HG03575 (cell line): ENCODE measurements around the gene BAX.

Source experiments
- ATAC-seq: cut with Tn5 transposase; IDR thresholded peaks from one replicate; pipeline ENCODE4 v1.9.1; 2021; ENCODE audit not compliant: unreplicated experiment, insufficient number of reproducible peaks, low FRiP score; ENCODE audit errors: extremely low read depth

Gene BAX

GRCh38 chr19:48970139-48970766 is 15.6 kb downstream of the BAX start:
- no peak for ATAC-seq

GRCh38 chr19:48970923-48971395 is 16.3 kb downstream of the BAX start:
- no peak for ATAC-seq

- ATAC-seq: no peak
Measured at GRCh38 chr19:48975947-48976847, 21.5 kb downstream of the BAX start.

- ATAC-seq: no peak
Measured at GRCh38 chr19:48977061-48977460, 22.4 kb downstream of the BAX start.

DNA sequence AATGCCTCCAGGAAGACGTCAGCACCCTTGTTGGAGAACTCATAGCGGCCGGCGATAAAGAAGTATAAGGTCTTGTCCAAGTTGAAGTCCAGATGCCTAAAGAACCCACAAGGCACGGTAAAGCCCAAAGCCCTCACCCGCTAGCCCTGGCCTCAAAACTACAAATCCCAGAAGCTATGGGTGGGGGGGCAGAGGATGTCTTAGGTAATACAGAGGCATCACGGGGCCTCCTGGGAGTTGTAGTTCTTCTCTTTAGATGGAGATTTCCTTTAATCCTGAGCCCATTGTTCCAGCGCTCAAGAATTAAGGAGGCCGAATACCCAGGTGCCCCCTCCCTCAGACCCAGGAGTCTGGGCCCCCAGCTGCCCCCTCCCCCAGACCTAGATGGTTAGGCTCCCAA is 27.6 kb downstream of the BAX start:
- ATAC-seq: no peak

DNA sequence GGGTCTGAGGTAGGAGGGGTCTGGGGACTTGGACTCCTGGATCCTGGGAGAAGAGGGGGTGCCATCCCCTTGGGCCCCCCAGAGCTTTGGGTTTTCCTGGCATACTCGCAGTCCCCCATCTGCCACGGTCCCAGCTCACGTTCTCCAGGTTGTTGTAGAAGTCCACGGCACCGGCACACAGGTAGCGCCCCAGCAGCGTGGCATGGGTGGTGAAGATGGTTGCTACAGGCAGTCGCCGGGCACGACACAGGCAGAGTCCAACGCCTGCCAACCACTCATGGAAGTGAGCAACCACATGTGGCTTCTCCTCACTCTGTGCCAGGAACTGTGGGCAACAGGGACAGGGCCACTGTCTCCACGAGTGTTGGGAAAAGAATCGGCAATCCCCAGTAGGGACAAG is 31.0 kb downstream of the BAX start:
- no peak for ATAC-seq

DNA sequence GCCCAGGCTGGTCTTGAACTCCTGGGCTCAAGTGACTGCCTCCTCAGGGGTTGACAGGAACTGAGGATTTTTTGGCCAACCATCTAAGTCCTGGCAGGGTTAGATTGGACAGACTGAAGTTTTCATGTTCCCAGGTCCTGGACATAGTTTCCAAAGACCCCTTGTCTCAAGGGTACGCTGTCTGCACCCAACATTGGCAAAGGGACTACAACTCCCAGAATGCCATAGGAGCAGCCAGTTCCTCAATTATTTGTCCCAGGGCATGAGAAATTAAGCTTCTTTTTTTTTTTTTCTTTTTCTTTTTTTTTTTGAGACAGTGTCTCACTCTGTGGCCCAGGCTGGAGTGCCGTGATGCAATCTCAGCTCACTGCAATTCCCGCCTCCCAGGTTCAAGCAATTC is 31.5 kb downstream of the BAX start:
- ATAC-seq: no peak

- ATAC-seq: no peak
Measured at GRCh38 chr19:48987323-48987722, 32.6 kb downstream of the BAX start.

DNA sequence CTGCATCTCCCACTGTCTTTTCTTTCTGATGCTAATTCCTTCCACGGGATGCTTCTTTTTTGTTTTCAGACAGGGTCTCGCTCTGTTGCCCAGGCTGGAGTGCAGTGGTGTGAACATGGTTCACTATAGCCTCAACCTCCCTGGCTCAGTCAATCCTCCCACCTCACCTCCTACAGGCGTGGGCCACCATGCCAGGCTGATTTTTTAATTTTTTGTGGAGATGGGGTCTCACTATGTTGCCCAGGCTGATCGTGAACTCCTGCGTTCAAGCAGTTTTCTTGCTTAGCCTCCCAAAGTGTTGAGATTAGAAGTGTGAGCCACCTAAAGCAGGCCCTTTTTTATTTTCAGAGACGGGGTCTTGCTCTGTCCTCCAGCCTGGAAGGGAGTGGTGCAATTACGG is 33.6 kb downstream of the BAX start:
- ATAC-seq: no peak

- no peak for ATAC-seq
Measured at GRCh38 chr19:48988860-48989259, 34.2 kb downstream of the BAX start.

- ATAC-seq: no peak
Measured at GRCh38 chr19:48989701-48990291, 35.1 kb downstream of the BAX start.

DNA sequence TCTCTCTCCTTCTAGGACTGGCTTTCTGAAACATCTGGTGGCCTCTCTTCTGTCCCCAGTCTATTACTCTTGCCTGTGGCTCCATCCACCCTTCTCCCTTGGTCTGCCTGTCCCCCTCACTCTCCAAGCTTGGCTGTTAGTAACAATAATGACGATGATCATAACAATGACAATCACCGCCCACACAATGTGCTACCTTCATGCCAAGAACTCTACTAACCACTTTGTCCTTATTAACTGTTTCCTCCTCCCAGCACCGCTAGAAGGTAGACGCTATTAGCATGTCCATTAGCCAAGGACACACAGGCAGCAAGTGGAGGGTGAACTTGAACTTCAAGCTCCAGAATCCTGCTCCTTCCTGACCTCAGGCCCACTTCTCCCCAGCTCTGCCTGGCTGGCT is 35.7 kb downstream of the BAX start:
- no peak for ATAC-seq

DNA sequence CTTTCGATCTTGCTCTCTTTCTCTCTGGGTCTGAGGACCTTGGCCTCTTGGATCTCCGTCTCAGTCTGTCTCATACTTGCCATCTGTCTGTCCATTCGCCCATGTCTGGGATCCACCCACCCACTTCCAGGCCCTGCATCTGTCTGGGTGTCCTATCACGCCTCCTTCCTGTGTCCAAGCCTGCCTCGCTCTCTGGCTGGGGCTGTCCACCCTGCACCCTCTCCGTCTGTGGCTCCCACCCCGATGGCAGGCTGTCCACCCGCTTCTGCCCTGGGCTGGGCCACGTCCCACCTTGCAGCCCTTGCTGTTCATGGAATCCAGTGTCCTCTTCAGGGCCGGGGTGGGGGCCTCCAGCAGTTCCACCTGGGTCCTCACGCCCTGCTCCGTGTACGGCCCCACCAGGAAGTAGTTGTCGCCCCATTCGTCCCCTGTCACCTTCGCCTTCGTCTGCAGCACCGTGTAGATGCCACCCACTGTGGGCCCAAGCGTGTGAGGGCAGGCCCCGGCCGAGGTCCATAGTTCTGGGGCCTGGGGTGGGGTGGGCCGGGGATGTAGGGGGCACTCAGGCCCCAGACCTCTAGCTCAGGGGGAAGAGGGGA is 36.4 kb downstream of the BAX start:
- no peak for ATAC-seq

DNA sequence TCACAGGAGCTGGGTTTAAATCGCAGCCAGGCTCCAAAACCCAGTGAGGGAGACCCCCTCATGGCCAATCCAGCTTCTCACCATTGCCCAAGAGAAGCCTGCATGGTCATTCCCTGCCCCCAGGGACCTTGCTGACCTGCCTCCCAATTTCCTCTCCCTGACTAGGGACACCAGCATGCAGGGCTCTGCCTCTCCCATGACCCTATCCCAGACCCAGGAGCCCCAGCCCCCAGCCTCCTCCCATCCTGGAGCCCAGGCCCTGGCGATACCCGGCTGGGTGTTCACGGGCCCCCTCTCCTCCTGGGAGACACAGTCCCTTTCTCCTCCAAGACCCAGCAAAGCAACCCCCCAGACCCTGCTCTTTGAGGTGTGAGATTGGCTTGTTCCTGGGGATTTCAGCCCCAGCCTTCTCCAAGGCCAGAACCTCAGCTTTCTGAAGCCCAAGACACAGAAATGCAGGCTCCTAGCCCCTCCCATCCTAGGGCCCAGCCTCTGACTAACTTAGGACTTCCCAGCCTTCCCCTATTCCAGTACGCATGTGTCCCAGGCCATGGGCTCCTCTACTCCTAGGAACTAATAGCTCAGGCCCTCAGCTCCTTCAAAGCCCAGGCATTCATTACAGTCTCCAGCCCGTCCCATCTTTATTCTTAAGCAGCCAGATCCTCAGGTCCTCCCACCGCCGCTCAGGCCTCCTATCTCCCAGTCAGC is 37.4 kb downstream of the BAX start:
- ATAC-seq: no peak

DNA sequence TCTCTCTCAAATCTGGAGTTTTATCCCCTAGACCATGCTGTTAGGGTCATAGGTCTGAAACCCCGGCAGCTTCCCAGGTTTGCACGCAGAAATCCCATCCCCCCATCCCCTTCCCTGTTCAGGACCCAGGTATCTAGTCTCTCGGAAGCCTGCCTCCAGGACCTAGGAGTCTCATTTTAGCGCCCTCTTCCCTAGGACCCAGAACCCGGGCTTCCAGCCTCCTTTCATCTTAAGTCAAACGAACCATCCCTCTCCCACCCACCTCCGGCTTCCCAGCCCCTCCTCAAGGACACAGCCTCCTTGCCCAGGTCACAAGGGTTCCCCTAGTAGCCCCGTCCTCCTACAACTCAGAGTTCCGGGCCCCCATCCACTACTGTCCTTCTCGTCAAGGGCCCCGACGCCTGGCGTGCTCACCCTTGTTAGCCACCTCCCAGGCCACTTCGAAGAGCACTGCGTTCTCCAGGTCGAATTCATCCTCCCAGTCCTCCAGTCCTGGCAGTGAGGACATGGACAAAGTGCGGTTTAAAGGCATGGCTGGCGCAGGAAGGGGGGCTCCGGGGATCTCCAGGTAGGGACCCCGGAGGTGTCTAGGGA is 38.0 kb downstream of the BAX start:
- no peak for ATAC-seq

DNA sequence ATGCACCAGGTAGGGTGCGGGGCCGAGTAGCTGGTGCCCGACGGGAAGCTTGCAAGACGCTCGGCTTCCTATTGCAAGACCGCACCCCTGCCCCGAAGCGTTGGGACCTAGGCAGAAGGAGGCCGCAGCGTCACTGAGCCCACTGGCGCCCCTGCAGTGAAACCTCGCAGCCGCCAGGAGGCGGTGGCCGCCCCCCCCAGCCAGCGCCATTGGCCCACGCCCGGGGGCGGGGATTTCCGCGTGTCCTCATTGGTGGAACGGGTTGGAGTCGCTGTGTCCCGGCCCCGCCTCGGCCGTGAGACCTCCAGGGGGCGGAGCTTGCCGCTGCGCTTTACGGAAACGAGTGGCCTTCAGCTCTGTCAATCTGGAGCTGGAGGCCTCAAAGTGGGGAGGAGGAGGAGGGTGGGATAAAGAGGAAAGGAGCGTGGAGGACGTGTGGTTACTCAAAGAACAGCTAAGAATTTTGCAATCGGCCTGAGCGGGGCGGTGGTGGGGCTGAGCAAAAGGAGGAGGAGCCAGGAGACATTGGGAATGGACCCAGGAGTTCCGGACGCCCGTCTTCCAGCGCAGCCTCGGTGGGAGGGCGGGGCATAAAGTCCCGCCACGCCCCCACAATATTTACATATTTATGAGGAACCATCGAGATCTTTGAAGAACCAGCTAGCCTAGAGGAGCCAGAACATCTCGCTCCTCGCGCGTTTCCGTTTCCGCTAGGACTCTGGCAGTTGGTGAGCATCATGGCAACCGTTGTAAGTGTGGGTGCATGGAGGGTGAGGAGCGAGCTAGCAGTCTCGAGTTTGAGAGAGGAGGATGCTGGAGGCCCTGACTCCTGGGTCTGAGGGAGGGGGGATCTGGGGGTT is 38.7 kb downstream of the BAX start, which contains the start of the genes GYS1 and RUVBL2:
GYS1 (minus strand) TSS at position 135 of the 860 bp plus-strand sequence. CDS start 197 bp downstream, outside the sequence.
RUVBL2 (plus strand) TSS at position 713 of the 860 bp plus-strand sequence; CDS start at position 738, 25 bp downstream.
- ATAC-seq: peak; percentile 76

GRCh38 chr19:48994035-48994386 is 39.3 kb downstream of the BAX start:
- no peak for ATAC-seq

DNA sequence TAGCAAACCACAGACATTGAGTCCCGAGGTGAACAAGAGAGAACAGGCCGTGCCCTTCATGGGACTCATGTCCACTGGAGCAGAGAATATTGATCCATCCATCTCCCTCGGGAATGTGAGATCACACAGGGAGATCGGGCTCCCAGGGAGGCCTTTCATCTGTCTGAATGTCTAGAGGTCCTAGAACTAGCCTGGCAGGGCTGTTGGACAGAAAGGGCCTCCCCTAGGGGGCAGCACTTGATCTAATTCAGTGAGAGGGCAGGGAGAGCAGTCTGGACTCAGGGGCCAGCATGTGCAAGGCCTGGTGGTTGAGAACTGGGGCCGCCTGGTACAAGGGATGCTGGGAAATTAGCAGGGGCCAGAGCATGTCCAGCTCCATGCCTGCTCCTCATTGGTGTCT is 43.3 kb downstream of the BAX start:
- ATAC-seq: no peak
